Uterine smooth muscle cell (primary cell): Measurements from ENCODE around the gene PRMT2. TPM values are rescaled to one million over a fixed set of nuclear protein-coding genes. Genes with fewer than 3 reads are reported as not detected.

Experiments
- total RNA-seq: library from RNA; depleted of rRNA; stranded (reverse); fragments of >200 nt; gene quantifications from 2 replicates; pipeline ENCODE4 v1.2.3, GENCODE V29; 2014

PRMT2 gene
- 130 and 175 TPM in 2 replicates for total RNA-seq

GRCh38 chr21:46635324-46636180 lies at the start of gene PRMT2:
PRMT2 (plus strand) TSS chr21:46635674; CDS start chr21:46636952, 1,278 bp downstream.

GRCh38 chr21:46604975-46605766 lies 30.3 kb upstream of the PRMT2 start, which contains the start of gene S100B:
S100B (minus strand) TSS chr21:46605082; CDS start chr21:46602415, 2,667 bp downstream.

Other genes with a start within 250 kb of the PRMT2 start
- 27.6 and 28.1 TPM in 2 replicates for gene DIP2A, start 176.8 kb upstream of the PRMT2 start, total RNA-seq
- not detected in 2 replicates for gene S100B, start 30.6 kb upstream of the PRMT2 start, total RNA-seq